Measurements from ENCODE around the gene PSORS1C1.

The PSORS1C1 gene

DNA sequence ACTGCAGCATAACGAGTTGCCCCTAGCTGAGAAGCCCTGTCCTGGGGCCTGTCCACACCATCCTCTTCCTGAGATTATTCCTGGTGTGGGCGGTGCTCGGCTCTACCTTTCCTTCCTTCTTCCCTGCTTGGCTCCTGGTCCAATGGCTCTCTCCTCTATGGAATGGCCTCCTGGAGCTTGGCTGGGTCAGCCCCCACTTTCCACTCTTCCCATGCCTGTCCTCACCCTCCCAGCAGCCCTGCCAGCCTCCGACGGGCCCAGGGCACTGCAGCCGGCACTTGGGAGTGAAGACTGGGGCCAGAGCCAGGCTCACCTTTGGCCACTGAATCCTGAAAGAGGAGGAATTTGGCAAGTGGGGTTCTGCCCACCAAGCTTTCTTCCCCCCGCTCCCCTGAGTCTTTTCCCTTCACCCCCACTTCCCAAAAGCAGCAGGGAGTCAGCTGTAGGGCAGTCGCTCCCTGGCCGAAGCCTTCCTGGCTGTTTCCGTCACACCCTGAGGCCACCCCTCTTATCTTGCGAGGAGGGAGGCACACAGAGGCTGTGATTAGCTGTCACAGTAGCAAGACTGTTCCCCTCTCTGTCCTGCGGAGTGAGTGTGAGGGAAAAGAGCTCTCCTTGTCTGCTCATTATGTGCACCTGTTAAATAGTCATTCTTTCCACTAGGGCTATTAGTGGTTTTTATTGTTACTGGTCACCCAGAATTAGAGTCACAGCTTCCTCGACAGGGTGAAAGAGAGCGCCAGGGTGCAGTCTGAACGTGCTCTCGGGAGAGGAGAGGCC is 12.0 kb downstream of the PSORS1C1 start:
- no peak for DNase-seq (ENCODE audit: low read depth)

DNA sequence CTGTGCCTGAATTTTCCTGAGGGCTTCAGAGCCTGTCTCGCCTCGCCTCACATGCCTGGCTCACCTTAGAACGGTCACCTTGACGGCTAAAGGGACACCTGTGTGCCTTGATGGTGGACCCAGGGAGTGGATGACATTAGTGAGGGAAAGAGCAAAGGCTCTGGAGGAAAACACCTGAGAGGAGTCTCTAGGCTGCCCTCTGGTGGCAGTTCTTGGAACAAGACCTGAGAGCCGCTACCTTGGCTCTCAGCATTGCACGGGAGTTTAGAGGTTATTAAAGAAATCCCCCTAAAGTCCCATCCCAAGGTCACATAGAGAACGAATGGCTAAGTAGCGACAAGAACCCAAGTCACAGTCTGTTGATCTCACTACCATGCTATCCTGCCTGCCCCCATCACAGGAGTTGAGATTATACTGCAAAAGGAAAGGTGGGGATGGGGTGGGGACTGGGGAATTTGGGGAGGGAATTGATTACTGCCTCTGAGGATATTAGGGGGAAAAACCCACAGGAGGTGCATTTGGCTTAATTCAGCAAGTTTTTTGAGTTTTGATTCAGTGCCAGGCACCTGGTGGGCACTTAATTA is 13.6 kb downstream of the PSORS1C1 start:
- DNase-seq (ENCODE audit: low read depth), result no peak

DNA sequence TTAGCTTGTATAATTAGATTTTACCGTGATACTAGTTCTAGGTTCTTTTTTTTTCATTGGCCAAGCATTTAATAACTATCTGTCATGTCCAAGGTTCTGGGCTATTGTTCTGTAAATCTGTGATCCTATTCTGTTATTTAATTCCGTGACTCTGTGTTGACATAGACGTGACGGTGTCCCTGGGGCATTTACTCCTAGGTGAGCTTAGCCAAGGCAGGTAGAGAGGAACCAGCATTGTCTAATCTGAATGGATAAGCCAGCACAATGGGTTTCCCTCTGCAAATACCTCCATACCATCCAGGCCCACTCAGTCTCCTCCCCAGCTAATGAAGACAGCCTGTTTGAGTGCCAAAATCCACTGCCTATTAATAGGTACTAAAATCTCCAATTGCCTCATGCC is 14.5 kb downstream of the PSORS1C1 start:
- no peak for DNase-seq (ENCODE audit: low read depth)

DNA sequence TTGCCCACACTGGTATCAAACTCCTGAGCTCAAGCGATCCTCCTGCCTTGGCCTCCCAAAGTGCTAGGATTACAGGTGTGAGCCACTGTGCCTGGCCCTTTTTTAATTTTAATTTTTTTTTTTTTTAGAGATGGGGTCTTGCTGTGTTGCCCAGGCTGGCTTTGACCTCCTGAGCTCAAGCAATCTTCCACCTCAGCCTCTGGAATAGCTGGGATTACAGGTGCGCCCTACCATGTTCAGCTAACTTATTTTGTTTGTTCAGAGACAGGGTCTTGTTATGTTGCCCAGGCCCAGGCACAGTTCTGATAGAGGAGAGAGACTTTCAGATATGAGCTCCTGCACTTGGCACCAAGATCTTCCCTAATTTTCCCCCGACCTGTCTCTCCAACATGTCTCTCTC is 16.2 kb downstream of the PSORS1C1 start:
- no peak for DNase-seq (ENCODE audit: low read depth)

DNA sequence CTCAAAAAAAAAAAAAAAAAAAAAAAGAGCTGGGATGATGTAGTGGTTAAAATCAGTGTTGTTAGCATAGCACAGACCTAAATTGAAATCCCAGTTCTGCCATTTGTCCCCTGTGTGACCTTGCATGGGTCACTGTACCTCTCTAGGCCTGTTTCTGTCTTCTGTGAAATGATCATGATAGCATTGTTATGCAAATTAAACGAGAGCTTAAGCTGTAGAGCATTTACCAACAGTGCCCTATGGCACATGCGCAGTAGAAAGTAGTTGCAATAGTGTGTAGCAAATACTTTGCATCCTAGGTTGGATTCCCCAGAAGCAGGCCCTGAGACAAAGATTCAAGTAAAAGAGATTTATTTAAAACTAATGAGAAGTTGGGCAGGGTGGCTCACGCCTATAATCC is 17.0 kb downstream of the PSORS1C1 start:
- DNase-seq (ENCODE audit: low read depth), result no peak

DNA sequence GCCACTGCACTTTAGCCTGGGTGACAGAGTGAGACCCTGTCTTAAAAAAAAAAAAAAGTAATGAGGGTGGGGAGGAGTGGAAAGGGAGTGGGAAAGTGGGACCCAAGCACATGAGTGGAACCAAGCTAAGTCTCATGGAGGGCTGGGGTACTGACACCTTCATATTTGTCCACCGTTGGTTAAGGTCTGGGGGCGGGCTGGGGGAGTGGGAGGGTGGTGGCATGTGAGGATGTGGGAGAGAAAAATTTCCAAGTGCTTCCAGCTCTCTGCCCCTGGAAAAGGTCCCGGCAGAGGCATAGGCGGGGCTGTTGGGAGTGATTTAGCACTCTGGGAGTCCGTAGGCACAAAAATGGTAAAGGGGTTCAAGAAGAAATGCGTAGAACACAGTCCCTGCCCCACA is 18.2 kb downstream of the PSORS1C1 start:
- DNase-seq (ENCODE audit: low read depth), result no peak

DNA sequence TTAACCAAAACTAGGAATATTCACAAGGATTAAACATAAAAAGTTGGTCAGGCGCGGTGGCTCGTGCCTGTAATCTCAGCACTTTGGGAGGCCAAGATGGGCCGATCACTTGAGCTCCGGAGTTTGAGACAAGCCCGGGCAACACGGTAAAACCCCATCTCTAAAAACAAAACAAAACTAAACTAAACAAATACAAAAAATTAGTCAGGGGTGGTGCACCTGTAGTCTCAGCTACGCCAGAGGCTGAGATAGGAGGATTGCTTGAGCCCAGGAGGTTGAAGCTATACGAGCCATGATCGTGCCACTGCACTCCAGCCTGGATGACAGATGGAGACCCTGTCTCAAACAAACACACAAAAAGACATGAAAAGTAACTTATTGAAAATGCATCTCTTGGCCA is 21.1 kb downstream of the PSORS1C1 start:
- DNase-seq (ENCODE audit: low read depth), result no peak

DNA sequence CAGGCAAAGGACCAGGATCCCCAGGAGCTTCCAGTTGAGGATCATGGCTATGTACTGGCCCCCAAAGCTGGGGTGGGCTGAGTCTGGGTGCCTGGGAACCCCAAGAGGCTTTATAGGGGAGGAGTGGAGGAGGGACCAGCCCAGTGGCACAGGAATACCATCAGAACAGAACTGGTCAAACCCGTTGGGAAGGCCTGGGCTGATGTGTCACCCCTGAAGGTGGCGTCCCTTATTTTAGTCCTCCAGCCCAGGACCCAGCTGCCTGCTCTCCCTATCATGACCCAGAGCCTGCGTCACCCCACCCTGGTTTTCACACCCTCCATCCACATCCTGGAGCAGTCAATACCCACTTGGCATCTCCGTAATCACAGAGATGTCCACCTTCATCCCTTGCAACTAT is 24.4 kb downstream of the PSORS1C1 start, which contains the start of gene PSORS1C2:
PSORS1C2 (minus strand) TSS at position 85 of the 400 bp plus-strand sequence; CDS start at position 45, 40 bp downstream.
- DNase-seq (ENCODE audit: low read depth), result no peak

DNA sequence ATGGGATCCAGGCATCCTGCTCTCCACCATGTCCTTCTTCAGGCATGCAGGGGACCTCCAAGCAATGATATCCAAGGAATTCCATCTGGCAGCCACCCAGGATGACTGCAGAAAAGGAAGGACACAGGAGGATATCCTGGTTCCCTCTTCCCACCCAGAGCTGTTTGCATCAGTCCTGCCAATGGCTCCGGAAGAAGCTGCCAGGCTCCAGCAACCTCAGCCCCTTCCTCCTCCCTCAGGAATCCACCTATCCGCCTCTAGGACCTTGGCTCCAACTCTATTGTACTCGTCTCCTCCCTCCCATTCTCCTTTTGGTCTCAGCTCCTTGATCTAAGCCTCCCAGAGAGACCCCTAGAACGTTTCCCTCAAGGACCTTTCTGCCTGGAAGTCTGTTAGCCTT is 25.0 kb downstream of the PSORS1C1 start:
- DNase-seq (ENCODE audit: low read depth), result no peak

DNA sequence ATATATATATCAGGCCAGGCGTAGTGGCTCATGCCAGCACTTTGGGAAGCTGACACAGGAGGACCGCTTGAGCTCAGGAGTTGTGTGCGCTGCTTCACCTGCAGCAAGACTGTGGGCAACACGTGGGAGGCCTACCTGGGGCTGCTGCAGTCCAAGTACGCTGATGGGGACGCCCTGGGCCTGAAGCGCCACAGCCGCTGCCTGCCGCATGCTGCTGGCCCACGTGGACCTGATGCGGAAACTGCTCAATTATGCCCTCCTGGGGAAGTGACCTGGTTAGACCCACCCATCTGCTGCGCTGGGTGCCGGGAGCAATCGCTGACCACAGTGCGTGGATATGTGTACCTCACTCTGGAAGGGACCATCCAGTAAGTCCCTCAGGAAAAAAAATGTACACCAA is 26.0 kb downstream of the PSORS1C1 start:
- no peak for DNase-seq (ENCODE audit: low read depth)

DNA sequence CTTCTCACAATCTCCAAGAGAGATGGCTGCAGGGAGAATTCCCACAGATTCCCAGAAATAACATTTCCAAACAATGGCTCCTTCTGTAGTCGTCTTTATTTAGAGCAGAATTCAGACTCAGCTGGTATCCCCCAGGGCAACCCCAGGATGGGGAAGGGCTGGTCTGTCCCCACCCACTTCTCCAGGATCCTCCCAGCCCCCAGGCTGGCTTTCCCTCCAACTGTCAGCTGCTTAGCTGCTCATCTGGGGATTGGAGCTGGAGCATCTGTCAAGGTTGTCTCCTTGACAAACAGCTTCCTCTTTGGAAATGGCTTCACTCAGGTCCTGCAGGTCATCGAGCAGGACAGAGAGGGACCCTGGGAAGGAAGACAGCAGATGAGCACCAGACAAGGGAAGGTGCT is 27.8 kb downstream of the PSORS1C1 start:
- no peak for DNase-seq (ENCODE audit: low read depth)

DNA sequence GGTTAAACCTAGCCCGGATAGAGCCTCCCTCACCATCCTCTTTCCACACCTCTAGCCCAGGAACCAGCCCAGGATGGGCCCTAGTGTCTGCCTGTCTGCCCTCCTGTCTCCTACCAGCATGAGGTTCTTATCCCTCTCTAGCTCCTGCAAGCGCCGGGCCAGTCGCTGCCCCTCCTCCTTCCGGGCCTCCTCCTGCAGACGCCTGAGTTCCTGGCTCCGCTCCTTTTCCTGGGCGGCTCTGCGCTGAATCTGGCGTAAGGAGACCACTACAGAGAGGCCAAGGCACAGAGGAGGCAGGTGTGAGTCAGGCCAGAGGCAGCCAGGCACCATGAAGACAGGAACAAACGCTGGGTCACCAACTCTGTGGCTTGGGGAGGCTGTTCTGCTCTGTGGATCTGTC is 28.5 kb downstream of the PSORS1C1 start:
- no peak for DNase-seq (ENCODE audit: low read depth)

DNA sequence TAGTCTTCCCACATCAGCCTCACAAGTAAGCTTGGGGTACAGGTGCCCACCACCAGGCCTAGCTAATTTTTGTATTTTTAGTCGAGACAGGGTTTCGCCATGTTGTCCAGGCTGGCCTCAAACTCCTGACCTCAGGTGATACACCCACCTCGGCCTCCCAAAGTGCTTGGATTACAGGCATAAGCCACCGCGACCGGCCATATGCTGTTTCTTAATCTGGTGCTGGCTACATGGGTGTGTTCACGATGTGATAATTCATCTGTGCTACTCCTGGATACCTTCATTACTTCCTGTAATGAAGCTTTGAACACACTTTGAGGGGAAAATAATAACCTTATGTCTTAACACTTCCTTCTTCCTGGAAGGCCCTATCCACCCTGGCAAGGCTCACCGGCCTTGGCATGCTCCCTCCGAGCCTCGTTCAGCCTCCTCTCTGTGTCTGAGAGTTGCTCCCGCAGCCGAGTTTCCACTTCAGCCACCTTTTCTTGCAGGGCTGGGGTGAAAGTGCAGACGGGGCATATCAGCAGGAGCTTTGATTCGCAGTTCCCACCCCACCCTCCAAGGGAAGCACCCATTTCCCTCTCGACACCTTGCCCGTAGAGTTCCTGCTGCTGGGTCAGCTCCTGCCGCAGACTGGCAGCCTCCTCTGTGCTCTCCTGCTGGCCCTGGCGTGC is 29.8 kb downstream of the PSORS1C1 start:
- DNase-seq (ENCODE audit: low read depth), result no peak

DNA sequence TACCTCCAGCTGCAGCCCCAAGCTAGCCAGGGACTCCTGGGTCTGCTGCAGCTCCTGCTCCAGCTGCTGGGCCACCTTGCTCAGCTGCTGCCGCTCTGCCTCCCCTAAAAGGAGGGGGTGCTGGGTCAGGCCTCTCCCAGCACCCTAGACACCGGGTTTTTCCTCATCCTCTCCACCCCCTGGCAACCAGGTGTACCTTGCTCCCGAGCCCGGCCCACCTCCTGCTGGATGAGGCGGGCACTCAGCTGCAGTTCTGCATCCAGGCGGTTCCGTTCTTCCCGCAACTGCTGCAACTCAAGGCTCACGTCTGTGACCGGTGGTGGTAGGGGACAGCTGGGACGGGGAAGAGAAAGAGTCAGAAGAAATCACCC is 30.4 kb downstream of the PSORS1C1 start:
- no peak for DNase-seq (ENCODE audit: low read depth)

DNA sequence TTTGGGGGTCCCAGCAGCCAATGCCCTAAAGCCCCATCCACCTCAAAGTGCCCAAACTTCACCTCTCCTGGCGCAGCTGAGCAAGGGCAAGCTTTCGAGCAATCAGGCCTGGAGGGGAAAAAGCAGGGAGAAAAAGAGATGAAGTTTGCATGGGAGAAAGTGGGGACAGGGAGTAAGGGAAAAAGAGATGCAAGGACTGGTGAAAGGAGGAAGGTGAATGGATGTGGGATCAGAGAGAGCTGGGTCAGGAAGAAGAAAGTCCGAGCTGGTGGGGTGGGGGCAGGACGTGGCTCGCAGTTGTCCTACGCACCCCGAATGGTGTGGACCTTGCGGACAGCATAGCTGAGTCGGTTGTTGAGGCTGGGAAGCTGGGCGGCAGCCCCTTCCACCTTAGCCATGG is 30.8 kb downstream of the PSORS1C1 start:
- DNase-seq (ENCODE audit: low read depth), result no peak

DNA sequence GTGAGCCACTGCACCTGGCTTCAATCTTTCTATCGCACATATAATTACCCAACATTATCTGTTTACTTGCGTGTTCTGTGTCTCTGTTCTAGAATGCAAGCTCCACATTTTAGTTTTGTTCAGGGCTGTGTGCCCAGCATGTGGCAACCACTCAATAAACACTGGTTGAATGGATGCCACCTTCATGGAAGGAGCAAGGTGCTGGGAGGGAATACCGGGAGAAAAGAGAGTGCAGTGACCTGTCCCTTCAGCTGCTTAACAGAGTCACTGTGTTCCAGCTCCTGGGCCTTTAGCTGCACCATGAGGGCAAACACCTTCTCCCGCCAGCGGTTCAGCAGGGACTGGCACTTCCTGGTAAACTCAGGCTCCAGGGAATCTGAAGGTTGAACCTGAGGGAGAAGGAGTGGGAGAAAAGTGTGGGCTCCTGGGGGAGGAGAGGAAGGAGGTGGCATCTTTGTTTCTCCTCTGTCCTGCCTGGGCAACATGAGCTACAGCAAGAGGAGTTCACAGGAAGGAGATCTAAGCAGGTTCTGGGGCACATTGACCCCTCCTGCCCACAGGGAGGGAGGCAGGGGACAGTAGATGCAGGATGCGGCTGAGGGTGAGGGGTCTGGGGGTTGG is 35.3 kb downstream of the PSORS1C1 start:
- DNase-seq (ENCODE audit: low read depth), result no peak

DNA sequence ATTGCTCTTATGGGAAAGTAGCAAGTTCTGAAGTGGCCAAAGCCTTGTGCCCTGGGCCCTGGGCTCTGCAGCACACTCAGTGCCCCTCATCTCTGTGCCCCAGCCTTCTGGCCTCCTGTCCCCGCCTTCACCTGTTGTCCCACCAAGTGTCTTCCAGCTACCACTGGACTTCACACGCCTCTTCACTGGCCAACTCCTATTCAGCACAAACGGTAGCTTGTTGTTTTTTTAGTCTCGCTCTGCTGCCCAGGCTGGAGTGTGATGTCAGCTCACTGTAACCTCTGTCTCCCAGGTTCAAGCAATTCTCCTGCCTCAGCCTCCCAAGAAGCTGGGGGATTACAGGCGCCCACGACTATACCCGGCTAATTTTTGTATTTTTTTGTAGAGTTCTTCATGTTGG is 38.2 kb downstream of the PSORS1C1 start:
- no peak for DNase-seq (ENCODE audit: low read depth)

DNA sequence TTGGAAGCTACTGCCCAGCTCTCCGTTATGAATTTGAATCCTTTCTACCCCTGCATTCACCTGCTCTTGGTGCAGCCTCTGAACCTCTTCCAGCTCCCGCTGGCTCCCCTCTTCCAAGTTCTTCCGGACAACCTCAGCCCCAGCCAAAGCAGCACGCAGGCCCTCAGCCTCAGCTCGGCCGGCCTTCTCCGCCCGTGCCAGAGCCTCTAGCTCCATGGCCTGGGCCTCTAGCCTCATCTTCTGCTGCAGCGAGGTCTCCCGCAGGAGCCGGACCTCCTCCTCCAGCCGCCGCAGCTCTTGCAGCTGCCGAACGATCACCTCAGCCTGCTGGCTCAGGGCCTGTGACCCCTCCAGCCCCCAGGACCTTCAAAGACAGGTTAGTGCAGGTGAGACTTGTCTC is 39.8 kb downstream of the PSORS1C1 start:
- DNase-seq (ENCODE audit: low read depth), result no peak

DNA sequence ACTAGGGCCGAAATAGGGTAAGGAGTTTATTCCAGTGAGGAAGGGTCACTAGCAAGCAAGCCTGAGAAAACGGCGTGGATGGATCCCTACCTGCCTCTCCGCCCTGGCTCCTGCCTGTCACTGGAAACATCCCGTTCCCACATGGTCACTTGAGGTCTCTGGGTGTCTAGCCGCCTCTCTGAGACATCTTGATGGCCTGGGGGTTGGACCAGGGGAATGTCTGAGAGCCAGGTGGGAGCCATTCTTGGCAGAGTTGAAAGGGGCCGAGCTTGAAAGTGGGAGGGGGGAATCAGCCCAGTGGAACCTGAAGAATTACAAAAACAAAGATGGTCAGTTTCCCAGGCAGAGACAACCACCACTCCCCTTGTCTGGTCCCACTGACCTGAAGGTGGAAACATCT is 42.0 kb downstream of the PSORS1C1 start:
- no peak for DNase-seq (ENCODE audit: low read depth)

DNA sequence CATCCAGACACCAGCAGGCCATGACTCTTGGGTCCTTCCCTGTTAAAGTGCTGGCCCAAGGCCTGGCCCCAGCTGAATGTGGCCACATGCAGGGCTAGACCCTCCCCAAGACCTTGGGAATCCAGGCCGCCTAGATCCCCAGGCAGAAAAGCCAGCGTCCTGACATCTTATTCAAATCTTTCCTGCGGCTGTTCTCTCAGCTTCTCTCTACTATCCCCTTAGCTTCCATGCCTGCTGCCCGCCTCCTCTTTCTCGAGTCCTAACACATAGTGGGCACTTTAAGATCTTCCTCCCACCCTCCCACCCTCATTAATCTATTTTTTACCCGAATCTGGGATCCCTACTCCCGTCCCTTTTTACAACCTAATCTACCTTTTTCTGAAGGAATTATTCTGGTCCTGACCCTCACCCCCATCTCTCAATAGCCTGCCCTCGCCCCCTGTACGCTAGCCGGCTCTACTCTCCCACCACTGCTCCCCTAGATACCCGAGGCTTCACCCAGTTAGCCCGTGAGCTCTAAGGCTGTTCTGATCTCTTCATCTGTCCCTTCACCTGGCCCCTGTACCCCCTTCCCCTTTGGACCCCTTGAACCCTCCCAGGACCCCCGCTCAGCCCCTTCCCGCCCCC is 43.0 kb downstream of the PSORS1C1 start, which contains the start of gene CCHCR1:
CCHCR1 (minus strand) TSS at position 290 of the 627 bp plus-strand sequence; CDS start at position 88, 202 bp downstream.
- DNase-seq (ENCODE audit: low read depth), result no peak

DNA sequence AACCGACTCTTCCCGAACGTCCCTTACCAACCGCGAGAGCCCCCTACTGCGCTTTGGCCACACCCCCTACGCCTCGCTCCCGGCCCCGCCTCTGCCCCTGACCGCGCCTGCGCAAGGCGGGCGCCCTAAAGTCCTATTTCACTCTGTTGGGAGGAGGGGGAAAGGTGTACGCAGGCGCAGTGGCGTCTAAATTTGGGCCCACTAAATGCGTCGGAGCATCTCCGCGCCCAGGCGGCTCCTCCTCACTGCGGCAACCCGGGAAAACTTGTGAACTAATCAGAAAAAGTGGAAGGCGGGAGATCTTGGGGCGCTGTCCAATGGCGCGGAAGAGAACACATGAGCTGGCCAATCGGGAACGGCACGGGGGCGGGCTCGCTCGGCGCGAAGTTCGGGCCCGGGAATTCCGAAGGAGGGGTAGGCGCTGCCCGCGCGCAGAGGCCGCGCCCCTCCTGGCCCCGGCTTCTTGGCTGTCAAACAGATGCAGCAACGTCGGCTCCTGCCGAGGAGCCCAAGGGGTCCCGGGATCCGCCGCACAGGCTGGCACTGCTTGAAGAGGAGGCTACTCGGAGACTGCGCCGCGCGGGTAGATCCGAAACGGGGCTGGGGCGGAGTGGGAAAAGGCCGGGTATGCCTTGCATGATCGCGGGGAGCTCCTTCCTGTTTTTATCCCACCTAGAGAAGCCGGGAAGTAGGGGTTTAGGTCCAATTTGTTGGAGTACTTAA is 43.7 kb downstream of the PSORS1C1 start, which contains the start of gene TCF19:
TCF19 (plus strand) TSS at position 450 of the 723 bp plus-strand sequence. CDS start 881 bp downstream, outside the sequence.
- DNase-seq (ENCODE audit: low read depth), result peak; percentile 96
